GM18511 (cell line): ENCODE results near the gene ECSIT.
"Not testable (repeated sequence)": the region's sequence is repeated elsewhere in the genome, so short reads cannot be mapped to it uniquely, and the experiment has no call there.

ENCODE experiments used
- ATAC-seq: cut with Tn5 transposase; IDR thresholded peaks from one replicate; pipeline ENCODE4 v1.9.1; 2021; ENCODE audit warnings: mild to moderate bottlenecking, moderate library complexity; ENCODE audit not compliant: unreplicated experiment

Gene ECSIT

GRCh38 chr19:11528551-11529341, at the start of gene ECSIT:
Gene ECSIT (minus strand): TSS chr19:11529134. CDS start chr19:11519170, 9,964 bp downstream.
- peak; percentile 96 for ATAC-seq

GRCh38 chr19:11577451-11578257, 48.7 kb upstream of the ECSIT start, which contains the start of gene ACP5:
Gene ACP5 (minus strand): TSS chr19:11577645. CDS start chr19:11577317, 328 bp downstream.
- ATAC-seq, result no peak

GRCh38 chr19:11576227-11576626, 47.3 kb upstream of the ECSIT start:
- no peak for ATAC-seq

- no peak for ATAC-seq
Measured at GRCh38 chr19:11574689-11575088, 45.8 kb upstream of the ECSIT start.

- ATAC-seq, result not testable (repeated sequence)
Measured at GRCh38 chr19:11573763-11574162, 44.8 kb upstream of the ECSIT start.

- not testable (repeated sequence) for ATAC-seq
Measured at GRCh38 chr19:11573354-11573753, 44.4 kb upstream of the ECSIT start.

- ATAC-seq, result no peak
Measured at GRCh38 chr19:11570039-11570462, 41.1 kb upstream of the ECSIT start.

- ATAC-seq, result no peak
Measured at GRCh38 chr19:11566164-11566563, 37.2 kb upstream of the ECSIT start.

GRCh38 chr19:11565649-11565980, 36.7 kb upstream of the ECSIT start:
- not testable (repeated sequence) for ATAC-seq

- not testable (repeated sequence) for ATAC-seq
Measured at GRCh38 chr19:11564082-11564807, 35.3 kb upstream of the ECSIT start.

- ATAC-seq, result no peak
Measured at GRCh38 chr19:11563532-11563931, 34.6 kb upstream of the ECSIT start.

- ATAC-seq, result no peak
Measured at GRCh38 chr19:11560404-11561051, 31.6 kb upstream of the ECSIT start.

- ATAC-seq, result peak; percentile 85
Measured at GRCh38 chr19:11558881-11559828, 30.2 kb upstream of the ECSIT start, which contains the start of gene ELOF1. Gene ELOF1 (minus strand): TSS chr19:11559230. CDS start chr19:11554347, 4,883 bp downstream.

GRCh38 chr19:11556634-11557420, 27.9 kb upstream of the ECSIT start:
- no peak for ATAC-seq

- ATAC-seq, result no peak
Measured at GRCh38 chr19:11555246-11555645, 26.3 kb upstream of the ECSIT start.

- no peak for ATAC-seq
Measured at GRCh38 chr19:11554160-11554559, 25.2 kb upstream of the ECSIT start.

- no peak for ATAC-seq
Measured at GRCh38 chr19:11552666-11553372, 23.9 kb upstream of the ECSIT start.

GRCh38 chr19:11551603-11552235, 22.8 kb upstream of the ECSIT start:
- no peak for ATAC-seq
